Limb (tissue), 2 donors: ENCODE results near the gene RAB20.
"Not testable (repeated sequence)": the region's sequence is repeated elsewhere in the genome, so short reads cannot be mapped to it uniquely, and the experiment has no call there.

ENCODE experiments used
- DNase-seq, 2 donors: peaks; one replicate each; pipeline ENCODE4 v3.0.0-alpha.2; 2016; ENCODE audit errors: extremely low spot score in 2 of 2

The RAB20 gene

GRCh38 chr13:110561344-110562035, at the start of gene RAB20:
Gene RAB20 (minus strand): TSS chr13:110561722. CDS start chr13:110561519, 203 bp downstream.
- DNase-seq: peak; percentile 79 to 84

- DNase-seq: no peak
These were observed 49.6 kb upstream of the RAB20 start for GRCh38 chr13:110610955-110611595.

GRCh38 chr13:110607675-110608224, 46.2 kb upstream of the RAB20 start:
- DNase-seq: no peak

- not testable (repeated sequence) for DNase-seq
These were observed 44.8 kb upstream of the RAB20 start for GRCh38 chr13:110606281-110606680.

GRCh38 chr13:110605132-110605531, 43.6 kb upstream of the RAB20 start:
- no peak for DNase-seq

- no peak for DNase-seq
These were observed 39.5 kb upstream of the RAB20 start for GRCh38 chr13:110600980-110601379.

GRCh38 chr13:110600261-110600819, 38.8 kb upstream of the RAB20 start:
- no peak for DNase-seq

- no peak for DNase-seq
These were observed 35.6 kb upstream of the RAB20 start for GRCh38 chr13:110597041-110597689.

- peak in 1 of 2 donors; percentile 73 for DNase-seq
These were observed 32.1 kb upstream of the RAB20 start for GRCh38 chr13:110593430-110594130.

GRCh38 chr13:110592665-110593064, 31.1 kb upstream of the RAB20 start:
- DNase-seq: no peak

- DNase-seq: no peak
These were observed 29.1 kb upstream of the RAB20 start for GRCh38 chr13:110590577-110590976.

- no peak for DNase-seq
These were observed 28.4 kb upstream of the RAB20 start for GRCh38 chr13:110589793-110590390.

GRCh38 chr13:110583178-110583865, 21.8 kb upstream of the RAB20 start:
- DNase-seq: no peak

- no peak for DNase-seq
These were observed 21.0 kb upstream of the RAB20 start for GRCh38 chr13:110582421-110582954.

GRCh38 chr13:110581506-110582185, 20.1 kb upstream of the RAB20 start:
- DNase-seq: no peak

GRCh38 chr13:110580800-110581199, 19.3 kb upstream of the RAB20 start:
- no peak for DNase-seq

GRCh38 chr13:110578363-110578762, 16.8 kb upstream of the RAB20 start:
- no peak for DNase-seq

GRCh38 chr13:110576736-110577476, 15.4 kb upstream of the RAB20 start:
- no peak for DNase-seq

GRCh38 chr13:110576070-110576394, 14.5 kb upstream of the RAB20 start:
- DNase-seq: no peak
